GM18909 (cell line): ENCODE data around the gene TMEM141.
"Not testable (repeated sequence)": the region's sequence is repeated elsewhere in the genome, so short reads cannot be mapped to it uniquely, and the experiment has no call there.

Source experiments
- ATAC-seq: cut with Tn5 transposase; IDR thresholded peaks from one replicate; pipeline ENCODE4 v1.9.1; 2021; ENCODE audit warnings: mild to moderate bottlenecking; ENCODE audit not compliant: unreplicated experiment, poor library complexity

Gene TMEM141

DNA sequence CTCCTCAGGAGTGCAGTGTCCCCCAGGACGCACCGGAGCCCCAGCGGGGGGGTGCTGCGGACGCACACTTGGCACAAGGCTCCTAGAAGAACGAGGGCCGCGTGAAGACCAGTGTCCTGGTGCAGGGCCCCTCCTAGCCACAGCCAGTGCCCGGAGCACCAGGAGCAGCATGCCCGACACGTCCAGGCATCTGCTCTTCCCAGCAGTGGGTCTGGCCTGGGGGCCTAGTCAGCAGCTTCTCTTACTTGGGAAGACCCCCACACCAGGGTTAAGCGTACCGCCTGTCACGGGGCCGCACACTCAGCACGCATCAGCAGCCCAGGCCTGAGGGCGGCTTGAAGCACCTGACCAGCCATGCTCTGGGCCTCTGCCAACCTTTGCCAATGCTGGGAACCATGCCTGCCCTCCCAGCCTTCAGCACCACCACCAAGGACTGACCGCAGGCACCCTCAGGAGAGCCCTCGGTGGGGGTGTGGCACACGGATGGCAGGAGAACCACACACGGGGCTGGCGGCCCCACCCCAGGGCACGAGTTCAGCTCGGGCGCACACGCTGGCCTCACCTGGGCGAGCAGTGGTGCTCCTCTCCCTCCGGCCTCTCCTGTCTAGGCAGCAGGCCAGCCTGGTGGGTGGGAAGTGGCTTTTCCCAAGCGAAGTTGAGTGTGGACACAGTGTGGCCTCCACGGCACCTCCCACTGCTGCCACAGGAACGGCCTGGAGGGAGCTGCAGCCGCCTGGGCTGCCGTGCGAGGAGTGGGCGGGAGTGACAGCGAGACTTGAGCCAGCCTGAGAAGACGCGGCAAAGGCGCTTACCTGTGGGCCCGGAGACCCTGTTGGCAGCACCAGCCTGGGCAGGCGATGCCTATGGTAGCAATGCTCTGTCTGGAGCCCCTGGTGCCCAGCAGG is 39.1 kb downstream of the TMEM141 start:
- ATAC-seq: no peak

- no peak for ATAC-seq
Measured at GRCh38 chr9:136831002-136831719, 40.0 kb downstream of the TMEM141 start.

GRCh38 chr9:136831720-136832104 is 40.6 kb downstream of the TMEM141 start:
- no peak for ATAC-seq

DNA sequence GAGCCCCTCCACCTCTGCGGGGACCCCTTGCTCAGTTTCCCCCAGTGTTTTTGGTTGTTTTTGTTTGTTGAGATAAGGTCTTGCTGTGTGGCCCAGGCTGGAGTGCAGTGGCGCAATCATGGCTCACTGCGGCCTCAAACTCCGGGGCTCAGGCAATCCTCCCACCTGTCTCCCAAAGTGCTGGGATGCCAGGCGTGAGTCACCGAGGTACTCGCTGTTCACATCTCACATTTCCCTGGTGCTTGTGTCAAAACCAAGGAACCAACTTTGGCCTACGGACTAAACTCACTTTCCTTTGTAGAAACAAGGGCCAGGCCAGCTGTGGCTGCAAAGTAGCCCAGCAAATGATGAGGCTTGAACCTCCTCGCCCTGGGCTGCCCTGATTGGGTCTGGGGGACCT is 41.4 kb downstream of the TMEM141 start:
- ATAC-seq: no peak

GRCh38 chr9:136833381-136834048 is 42.4 kb downstream of the TMEM141 start:
- ATAC-seq: not testable (repeated sequence)

- ATAC-seq: no peak
Measured at GRCh38 chr9:136835162-136835931, 44.2 kb downstream of the TMEM141 start.

- ATAC-seq: no peak
Measured at GRCh38 chr9:136835932-136836904, 45.1 kb downstream of the TMEM141 start.

- no peak for ATAC-seq
Measured at GRCh38 chr9:136837146-136837855, 46.2 kb downstream of the TMEM141 start.

- ATAC-seq: not testable (repeated sequence)
Measured at GRCh38 chr9:136837856-136838277, 46.7 kb downstream of the TMEM141 start.

DNA sequence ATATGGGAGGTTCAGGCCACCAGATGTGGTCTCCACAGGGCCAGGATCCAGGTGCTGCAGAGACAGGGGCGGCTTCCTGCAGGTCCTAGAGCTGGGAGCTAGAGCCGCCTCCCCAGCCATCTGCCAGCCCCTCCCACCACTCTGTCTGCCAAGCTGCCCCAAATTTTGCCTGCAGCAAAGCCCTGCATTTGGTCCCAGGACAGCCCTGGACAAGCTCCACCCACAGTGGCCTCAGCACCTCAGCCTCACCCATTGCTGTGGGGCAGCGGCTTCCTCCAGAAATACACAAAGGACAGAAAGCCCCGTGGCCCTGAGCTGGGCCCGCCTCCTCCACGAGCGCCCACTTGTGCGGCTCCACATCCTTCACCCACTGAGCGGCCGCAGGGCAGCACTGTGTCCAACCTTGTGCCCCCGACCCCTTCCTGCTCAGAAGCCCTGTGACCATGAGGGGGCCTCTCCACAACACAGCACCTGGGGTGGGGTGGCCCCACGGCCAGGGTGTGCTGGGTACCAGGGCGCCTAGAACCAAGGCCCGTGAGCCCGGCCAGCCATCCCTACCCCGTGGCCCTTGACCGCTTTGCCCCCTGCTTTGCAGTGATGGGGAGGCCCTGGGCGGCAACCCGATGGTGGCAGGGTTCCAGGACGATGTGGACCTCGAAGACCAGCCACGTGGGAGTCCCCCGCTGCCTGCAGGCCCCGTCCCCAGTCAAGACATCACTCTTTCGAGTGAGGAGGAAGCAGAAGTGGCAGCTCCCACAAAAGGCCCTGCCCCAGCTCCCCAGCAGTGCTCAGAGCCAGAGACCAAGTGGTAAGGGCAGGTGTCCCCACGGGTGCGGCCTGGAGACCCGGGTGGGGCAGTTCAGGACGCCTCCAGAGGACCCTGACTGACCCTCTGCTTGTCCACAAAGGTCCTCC is 47.4 kb downstream of the TMEM141 start:
- ATAC-seq: no peak

DNA sequence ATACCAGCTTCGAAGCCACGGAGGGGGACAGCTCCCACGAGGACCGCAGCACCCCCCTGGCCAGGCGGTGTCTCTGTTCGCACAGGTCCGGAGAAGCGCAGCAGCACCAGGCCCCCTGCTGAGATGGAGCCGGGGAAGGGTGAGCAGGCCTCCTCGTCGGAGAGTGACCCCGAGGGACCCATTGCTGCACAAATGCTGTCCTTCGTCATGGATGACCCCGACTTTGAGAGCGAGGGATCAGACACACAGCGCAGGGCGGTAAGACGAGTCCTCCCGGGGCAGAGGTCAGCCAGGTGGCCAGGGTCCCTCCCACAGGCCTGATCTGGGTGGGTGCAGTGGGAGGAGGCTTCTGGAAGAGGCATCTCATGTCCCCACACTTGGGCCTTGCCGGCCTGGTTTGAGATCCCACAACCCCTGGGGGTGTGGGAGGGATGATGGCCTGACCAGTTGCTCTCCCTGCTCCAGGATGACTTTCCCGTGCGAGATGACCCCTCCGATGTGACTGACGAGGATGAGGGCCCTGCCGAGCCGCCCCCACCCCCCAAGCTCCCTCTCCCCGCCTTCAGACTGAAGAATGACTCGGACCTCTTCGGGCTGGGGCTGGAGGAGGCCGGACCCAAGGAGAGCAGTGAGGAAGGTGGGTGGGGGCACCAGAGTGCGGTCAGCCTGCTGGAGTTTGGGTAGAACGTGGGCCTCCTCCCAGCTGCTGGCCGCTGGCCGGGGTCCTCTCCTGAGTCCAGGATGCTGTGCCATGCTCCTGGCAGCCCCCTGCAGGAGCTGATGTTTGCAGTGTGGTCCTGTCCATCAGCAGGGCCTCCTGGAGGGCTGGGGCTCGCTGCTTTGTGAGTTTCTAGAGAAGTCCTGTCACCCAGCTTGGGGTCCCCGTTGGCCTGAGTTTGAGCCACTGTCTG is 48.3 kb downstream of the TMEM141 start:
- no peak for ATAC-seq

- no peak for ATAC-seq
Measured at GRCh38 chr9:136840140-136840876, 49.2 kb downstream of the TMEM141 start.

DNA sequence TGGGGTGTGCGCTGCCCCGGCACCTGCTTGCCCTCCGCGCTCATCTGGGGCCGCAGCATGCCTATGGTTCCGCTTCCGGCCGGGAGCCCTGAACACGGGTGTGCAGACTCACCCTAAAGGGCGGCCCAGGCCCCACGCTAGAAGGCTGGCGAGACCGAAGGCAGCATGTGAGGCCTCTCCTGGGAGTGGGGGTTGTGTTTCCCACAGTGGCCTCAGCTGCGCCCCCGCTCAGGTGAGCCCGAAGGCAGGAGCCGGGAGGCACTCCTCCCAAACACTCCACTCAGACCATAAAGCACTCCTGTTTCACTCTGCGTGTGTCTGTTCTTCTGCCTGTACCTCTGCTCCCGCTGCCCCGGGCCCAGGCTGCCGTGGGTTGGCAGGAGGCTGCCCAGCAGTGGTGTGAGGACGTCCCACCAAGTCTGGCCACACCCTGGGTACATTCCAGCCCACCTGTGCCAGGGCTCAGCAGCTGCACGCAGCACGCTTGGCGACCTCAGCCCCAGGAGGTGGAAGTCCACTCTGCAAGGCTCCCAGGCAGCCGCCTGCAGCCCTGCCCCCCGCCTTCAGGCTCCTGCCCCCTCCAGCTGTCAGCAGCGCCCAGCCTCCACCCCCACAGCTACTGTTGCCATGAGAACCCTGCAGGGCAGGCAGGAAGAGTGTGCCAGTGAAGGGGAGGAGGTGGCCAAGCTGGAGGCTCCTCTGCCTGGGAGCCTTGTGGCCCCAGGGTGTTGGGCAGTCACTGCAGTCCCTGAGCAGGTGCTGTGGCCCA is 49.9 kb downstream of the TMEM141 start:
- no peak for ATAC-seq

DNA sequence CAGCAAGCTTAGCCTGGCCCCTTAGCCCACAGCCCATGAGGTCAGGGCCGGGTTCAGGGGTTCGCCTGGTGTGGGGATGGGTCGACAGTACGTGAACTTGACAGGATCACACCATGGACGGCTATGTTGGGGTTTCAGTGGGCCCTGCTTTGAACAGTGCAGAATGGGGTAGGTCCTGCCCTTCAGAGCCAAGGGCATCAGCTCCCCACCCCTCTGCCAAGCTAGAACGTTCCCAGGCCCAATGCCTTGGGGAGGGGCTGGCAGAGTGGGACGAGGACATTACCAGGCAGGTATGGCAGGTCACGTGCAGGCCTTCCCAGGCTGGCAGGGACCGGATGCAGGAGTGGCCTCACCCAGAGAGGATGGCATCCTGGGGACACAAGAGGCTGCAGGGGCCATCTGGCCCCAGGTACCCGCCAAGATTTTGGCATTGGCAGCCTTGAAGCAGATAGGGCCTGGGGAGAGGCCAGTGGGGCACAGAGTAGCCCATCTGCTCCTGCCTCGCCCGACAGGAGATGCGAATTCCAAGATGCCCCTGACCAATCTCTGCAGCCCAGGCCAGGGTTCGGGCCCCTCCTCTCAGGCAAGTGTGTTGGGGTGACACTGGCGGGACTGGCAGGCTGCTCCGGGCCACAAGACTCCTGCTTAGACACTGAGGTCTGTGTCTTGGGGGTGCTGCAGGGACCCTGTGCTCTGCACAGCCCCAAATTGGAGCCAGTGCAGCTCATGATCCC is 50.7 kb downstream of the TMEM141 start:
- not testable (repeated sequence) for ATAC-seq
